Measurements from ENCODE around the gene STMN3. TPM values are rescaled to one million over a fixed set of nuclear protein-coding genes. Genes with fewer than 3 reads are reported as not detected.
A peak's percentile ranks its signal among the peaks of the same experiment; 100 is the strongest.

The STMN3 gene
- total RNA-seq, 1 donor from 2014 or later = 112 TPM

DNA sequence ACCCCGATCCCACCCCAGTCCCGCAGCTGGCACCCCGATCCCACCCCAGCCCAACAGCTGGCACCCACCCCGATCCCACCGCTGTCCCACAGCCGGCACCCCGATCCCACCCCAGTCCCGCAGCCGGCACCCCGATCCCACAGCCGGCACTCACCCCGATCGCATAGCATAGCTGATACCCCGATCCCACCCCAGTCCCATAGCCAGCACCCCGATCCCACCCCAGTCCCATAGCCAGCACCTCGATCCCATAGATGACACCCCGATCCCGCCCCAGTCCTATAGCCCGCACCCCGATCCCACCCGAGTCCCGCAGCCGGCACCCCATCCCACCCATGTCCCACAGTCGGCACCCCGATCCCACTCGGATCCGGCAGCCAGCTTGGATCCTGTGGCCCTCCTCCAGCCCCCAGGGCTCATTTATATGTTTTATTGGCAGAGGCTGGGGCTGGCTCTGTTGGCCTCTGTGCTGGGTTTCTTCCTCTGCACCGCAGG, 25.4 kb downstream of the STMN3 start:
- TF ChIP-seq, protein P1, sequence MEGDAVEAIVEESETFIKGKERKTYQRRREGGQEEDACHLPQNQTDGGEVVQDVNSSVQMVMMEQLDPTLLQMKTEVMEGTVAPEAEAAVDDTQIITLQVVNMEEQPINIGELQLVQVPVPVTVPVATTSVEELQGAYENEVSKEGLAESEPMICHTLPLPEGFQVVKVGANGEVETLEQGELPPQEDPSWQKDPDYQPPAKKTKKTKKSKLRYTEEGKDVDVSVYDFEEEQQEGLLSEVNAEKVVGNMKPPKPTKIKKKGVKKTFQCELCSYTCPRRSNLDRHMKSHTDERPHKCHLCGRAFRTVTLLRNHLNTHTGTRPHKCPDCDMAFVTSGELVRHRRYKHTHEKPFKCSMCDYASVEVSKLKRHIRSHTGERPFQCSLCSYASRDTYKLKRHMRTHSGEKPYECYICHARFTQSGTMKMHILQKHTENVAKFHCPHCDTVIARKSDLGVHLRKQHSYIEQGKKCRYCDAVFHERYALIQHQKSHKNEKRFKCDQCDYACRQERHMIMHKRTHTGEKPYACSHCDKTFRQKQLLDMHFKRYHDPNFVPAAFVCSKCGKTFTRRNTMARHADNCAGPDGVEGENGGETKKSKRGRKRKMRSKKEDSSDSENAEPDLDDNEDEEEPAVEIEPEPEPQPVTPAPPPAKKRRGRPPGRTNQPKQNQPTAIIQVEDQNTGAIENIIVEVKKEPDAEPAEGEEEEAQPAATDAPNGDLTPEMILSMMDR (conservative IDR thresholded peaks at IDR 0.05; ENCODE audit: low read depth, low read length) = no peak
- peak overlapping the region; percentile 94 for H3K4me3 ChIP-seq (ENCODE audit: low read depth, low read length)
- DNase-seq (ENCODE audit: low read depth) = no peak

DNA sequence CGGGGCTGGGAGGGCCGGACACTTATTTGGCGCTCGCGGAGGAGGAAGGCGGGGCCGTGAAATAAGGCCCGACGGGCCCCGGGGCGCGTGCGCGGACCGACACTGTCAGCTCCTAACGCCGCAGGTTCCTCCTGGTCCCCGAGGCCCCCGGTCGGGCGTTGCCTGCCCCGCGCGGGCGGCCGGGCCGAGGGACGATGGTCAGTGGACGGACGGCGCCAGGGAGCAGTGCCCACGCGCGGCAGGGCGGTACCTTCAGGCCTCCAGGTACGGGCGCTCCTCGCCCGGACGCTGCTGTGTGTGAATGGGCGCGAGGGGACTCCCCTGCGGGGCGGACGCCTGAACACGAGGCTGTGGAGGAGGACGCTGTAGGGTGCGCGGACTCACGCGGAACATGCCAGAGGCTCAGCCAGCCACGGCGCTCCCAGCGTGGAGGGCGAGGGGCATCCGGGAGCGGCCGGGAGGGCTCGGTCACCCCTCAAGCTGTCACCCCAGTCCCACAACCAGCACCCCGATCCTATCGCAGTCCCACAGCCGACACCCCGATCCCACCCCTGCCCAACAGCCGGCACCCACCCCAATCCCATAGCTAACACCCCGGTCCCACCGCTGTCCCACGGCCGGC, 26.0 kb downstream of the STMN3 start:
- TF ChIP-seq, protein P1 (conservative IDR thresholded peaks at IDR 0.05; ENCODE audit: low read depth, low read length) = no peak
- no peak for DNase-seq (ENCODE audit: low read depth)

DNA sequence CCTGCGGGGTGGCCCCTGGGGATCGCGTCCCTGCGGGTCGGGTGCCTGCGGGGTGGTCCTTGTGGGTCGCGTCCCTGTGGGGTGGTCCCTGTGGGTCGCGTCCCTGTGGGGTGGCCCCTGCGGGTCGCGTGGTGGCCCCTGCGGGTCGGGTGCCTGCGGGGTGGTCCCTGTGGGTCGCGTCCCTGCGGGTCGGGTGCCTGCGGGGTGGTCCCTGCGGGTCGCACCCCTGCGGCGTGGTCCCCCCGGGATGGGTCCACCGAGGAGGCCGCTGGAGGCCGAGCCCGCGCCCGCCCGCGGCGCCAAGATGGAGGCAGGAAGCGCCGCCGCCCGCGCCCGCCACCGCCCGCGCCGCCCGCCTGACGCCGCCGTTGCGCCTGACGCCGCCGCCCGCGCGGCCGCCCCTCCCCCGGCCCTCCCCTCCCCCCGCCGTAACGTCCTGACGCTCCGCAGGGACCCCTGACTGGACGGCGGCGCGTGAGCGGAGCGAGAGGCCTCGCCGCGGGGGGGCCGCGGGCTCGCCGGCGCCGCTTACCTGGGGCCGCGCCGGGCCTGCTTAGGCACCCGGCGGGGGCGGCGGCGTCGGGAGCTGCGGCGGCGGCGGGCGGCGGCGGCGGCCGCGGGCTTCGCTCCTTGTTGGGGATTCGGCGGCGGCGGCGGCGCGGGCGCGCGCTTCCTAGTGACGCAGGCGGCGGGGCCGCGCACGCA, 26.6 kb downstream of the STMN3 start, which contains the start of gene GMEB2:
Gene GMEB2, minus strand, starts transcription at position 678 of the 705 bp plus-strand sequence. CDS start 7,704 bp downstream, outside the sequence.
- peak within 1 kb of the TSS; percentile 94 for H3K4me3 ChIP-seq (ENCODE audit: low read depth, low read length)
- TF ChIP-seq, protein P1 (conservative IDR thresholded peaks at IDR 0.05; ENCODE audit: low read depth, low read length) = no peak
- DNase-seq (ENCODE audit: low read depth) = no peak

More for the DNA sequence above, 26.0 kb downstream of the STMN3 start:
- peak overlapping the region; percentile 94 for H3K4me3 ChIP-seq (ENCODE audit: low read depth, low read length)

DNA sequence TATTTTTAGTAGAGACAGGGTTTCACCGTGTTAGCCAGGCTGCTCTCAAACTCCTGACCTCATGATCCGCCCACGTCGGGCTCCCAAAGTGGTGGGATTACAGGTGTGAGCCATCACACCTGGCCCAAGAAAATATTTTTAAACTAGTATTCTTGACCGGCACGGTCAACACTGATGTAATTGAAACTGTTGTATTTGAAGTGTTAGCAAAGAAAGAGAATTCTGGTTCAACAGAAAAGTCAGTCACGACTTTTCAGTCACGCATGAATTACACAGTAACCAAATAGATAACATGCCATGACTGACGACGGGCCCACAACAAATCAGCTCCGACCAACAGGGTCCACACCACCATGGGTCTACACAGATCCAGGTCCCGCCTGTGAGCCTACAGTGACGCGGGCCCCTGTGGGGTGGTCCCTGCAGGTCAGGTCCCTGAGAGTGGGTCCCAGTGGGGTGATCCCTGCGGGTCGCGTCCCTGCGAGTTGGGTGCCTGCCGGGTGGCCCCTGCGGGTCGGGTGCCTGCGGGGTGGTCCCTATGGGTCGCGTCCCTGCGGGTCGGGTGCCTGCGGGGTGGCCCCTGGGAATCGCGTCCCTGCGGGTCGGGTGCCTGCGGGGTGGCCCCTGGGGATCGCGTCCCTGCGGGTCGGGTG, 27.3 kb downstream of the STMN3 start:
- no peak for DNase-seq (ENCODE audit: low read depth)
- TF ChIP-seq, protein P1 (conservative IDR thresholded peaks at IDR 0.05; ENCODE audit: low read depth, low read length) = no peak
- H3K4me3 ChIP-seq (ENCODE audit: low read depth, low read length) = peak overlapping the region; percentile 94

DNA sequence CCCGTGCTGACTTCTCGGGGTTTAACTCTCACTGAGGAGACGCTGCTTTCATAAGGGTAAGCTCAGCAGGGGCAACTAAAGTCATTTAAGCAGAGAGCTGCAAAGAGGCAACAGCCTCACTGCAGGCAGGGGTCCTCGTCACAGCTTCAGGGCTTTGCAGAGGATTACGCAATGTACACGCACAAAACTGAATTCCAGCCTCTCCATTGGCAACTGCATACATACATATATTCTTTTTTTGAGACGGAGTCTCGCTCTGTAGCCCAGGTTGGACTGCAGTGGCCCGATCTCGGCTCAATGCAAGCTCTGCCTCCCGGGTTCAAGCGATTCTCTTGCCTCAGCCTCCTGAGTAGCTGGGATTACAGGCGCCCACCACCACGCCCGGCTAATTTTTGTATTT, 28.7 kb downstream of the STMN3 start:
- no peak for DNase-seq (ENCODE audit: low read depth)
- TF ChIP-seq, protein P1 (conservative IDR thresholded peaks at IDR 0.05; ENCODE audit: low read depth, low read length) = no peak
- H3K4me3 ChIP-seq (ENCODE audit: low read depth, low read length) = no peak overlapping the region

DNA sequence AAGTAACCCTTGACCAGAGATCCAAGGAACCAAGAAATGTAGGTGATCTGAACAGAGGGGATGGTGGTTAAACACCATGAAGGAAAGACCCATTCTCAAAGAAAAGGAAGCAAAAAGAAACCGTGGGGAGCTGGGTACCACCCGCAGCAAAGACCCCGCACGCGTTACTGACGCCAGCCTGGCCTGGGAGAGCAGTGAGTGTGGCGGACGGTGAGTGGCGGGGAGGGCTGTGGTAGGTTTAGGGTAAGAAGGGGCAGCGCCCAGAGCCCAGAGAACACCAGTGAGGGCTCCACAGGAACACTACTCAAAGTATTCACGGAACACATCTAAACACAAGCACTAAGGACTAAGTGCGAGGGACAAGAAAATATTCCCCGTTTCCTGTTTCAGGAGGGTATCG, 30.5 kb downstream of the STMN3 start:
- TF ChIP-seq, protein P1 (conservative IDR thresholded peaks at IDR 0.05; ENCODE audit: low read depth, low read length) = no peak
- H3K4me3 ChIP-seq (ENCODE audit: low read depth, low read length) = no peak overlapping the region
- DNase-seq (ENCODE audit: low read depth) = no peak
